ENCODE results near the gene MYH7.

Gene MYH7

GRCh38 chr14:23409475-23409874 is 26.0 kb downstream of the MYH7 start:
- no peak overlapping the region for H3K4me3 ChIP-seq (replicated peaks; ENCODE audit: insufficient read depth, low read length)
- H3K27me3 ChIP-seq (ENCODE audit: insufficient read depth, poor library complexity, severe bottlenecking) = no peaks in the 10 kb centered on the region
- DNase-seq (ENCODE audit: low read depth in 1 of 2, low spot score in 1 of 2) = no peak
- TF ChIP-seq GABPA (IDR thresholded peaks at IDR 0.05; ENCODE audit: low read depth) (no peak), CTCF (IDR thresholded peaks at IDR 0.05; ENCODE audit: insufficient read depth, low read length) (no peak), POLR2AphosphoS5 (IDR thresholded peaks at IDR 0.05; ENCODE audit: low read depth) (no peak), REST (IDR thresholded peaks at IDR 0.05; ENCODE audit: insufficient replicate concordance, low read depth) (no peak), SPI1 (IDR thresholded peaks at IDR 0.05; ENCODE audit: borderline replicate concordance, low read depth) (no peak)
- H3K27ac ChIP-seq (replicated peaks) = no peak overlapping the region

GRCh38 chr14:23408307-23408630 is 27.2 kb downstream of the MYH7 start:
- no peak overlapping the region for H3K4me3 ChIP-seq (replicated peaks; ENCODE audit: insufficient read depth, low read length)
- TF ChIP-seq POLR2AphosphoS5 (IDR thresholded peaks at IDR 0.05; ENCODE audit: low read depth) (no peak), REST (IDR thresholded peaks at IDR 0.05; ENCODE audit: insufficient replicate concordance, low read depth) (no peak), CTCF (IDR thresholded peaks at IDR 0.05; ENCODE audit: insufficient read depth, low read length) (no peak), SPI1 (IDR thresholded peaks at IDR 0.05; ENCODE audit: borderline replicate concordance, low read depth) (no peak), GABPA (IDR thresholded peaks at IDR 0.05; ENCODE audit: low read depth) (no peak)
- no peak for DNase-seq (ENCODE audit: low read depth in 1 of 2, low spot score in 1 of 2)
- H3K27ac ChIP-seq (replicated peaks) = no peak overlapping the region
- H3K27me3 ChIP-seq (ENCODE audit: insufficient read depth, poor library complexity, severe bottlenecking) = no peaks in the 10 kb centered on the region

GRCh38 chr14:23407516-23408306 is 27.7 kb downstream of the MYH7 start, which contains the start of gene MYH6:
Gene MYH6 (minus strand): TSS chr14:23408273. CDS start chr14:23407223, 1,050 bp downstream.
- no peak for TF ChIP-seq POLR2AphosphoS5 (IDR thresholded peaks at IDR 0.05; ENCODE audit: low read depth)
- TF ChIP-seq SPI1 (IDR thresholded peaks at IDR 0.05; ENCODE audit: borderline replicate concordance, low read depth) = no peak
- no peak for TF ChIP-seq GABPA (IDR thresholded peaks at IDR 0.05; ENCODE audit: low read depth)
- TF ChIP-seq CTCF (IDR thresholded peaks at IDR 0.05; ENCODE audit: insufficient read depth, low read length) = no peak
- no peak for TF ChIP-seq REST (IDR thresholded peaks at IDR 0.05; ENCODE audit: insufficient replicate concordance, low read depth)
- Histone ChIP-seq H3K27ac (replicated peaks) (no peak within 1 kb of the TSS), H3K27me3 (ENCODE audit: insufficient read depth, poor library complexity, severe bottlenecking) (no peaks in the 10 kb centered on the region), H3K4me3 (replicated peaks; ENCODE audit: insufficient read depth, low read length) (no peak within 1 kb of the TSS)
- no peak for DNase-seq (ENCODE audit: low read depth in 1 of 2, low spot score in 1 of 2)

All from HL-60 (cell line).